NCI-H1417 (cell line): ENCODE results near the gene LCA5.
"Not testable (repeated sequence)": the region's sequence is repeated elsewhere in the genome, so short reads cannot be mapped to it uniquely, and the experiment has no call there.

Experiments used
- DNase-seq, 3 experiments: peaks; one replicate each; lab custom pipeline; 2025; lab: John Stamatoyannopoulos, UW

The LCA5 gene

DNA sequence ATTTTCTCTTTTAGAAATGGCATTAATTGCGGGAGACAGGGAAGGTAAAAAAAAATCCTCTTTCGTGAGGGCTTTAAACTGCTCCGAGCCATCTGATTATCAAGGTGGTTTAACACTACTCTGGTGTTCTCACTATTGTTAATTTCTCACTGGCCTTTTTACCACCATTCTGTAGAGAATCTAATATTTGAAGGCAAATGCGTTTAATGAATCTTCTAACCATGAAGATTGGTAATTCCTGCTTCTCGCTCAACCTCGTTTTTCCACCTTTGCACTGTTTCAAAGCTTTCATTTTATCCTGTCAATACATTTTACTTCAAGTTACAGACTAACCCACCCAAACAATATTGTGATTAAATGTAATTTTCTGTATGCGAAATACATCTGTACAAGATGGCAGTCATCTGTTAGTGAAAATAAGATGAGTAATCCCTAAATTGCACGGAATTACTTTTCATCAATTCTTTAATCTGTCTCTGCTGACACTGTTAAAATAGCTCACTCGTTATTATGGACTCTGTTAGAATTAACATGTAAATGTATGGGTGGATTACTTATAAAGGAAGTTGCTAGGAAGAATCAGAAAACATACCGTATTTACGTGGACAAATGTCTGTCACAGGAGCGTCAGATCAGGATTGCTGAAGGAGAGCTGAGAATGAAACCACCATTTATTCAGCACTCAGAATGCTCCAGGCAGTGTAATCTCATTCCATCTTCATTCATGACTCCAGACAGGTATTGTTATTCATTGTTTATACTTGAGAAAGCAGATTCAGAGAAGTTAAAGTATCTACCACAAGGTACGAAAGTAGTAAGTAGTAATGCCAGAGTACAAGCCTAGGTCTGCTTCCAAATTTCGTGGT lies 1.1 kb upstream of the LCA5 start:
- peak; percentile 20 to 63 (median 47) for DNase-seq

DNA sequence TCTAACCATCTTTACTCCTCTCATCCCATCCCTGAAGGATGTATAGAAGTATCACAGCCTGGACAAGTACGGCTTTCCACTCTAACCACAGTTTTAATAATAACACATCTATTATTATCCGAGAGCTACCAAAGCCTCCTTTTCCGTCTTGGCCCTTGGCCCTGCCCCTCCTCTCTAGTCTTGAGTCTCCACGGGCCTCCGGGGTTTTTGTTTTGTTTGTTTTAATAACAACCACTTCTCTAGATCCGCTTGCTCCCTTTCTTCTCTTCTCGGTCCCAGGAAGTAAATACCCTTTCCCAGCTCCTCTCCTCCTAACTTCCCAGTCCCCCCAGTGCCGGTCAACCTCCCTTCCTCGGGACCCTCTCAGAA lies 661 bp downstream of the LCA5 start:
- peak in 1 of 3 experiments; percentile 81 for DNase-seq

DNA sequence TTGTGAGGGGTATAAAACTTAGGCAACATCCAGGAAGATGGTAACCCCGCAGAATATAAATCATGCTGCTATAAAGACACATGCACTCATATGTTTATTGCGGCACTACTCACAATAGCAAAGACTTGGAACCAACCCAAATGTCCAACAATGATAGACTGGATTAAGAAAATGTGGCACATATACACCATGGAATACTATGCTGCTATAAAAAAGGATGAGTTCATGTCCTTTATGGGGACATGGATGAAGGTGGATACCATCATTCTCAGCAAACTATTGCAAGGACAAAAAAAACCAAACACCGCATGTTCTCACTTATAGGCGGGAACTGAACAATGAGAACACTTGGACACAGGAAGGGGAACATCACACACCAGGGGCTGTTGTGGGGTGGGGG lies 7.7 kb downstream of the LCA5 start:
- not testable (repeated sequence) for DNase-seq

DNA sequence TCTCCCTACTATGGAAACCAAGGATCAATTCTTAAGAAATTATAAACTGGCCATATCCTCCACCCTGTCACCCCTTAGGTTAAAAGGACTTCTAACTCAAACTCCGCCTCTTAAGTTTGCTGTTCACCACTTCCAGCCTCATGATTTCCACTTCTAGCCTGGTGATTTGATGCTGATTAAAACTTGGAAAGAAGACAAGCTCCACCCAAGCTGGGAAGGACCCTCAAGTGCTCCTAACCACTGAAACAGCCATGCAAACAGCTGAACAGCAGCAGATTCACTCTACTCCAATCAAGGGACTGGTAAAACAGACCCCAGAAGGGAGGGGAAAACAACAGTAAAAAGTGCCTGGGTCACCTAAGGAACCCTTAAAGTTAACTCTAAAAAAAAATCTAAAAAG lies 10.3 kb downstream of the LCA5 start:
- DNase-seq = peak in 1 of 3 experiments; percentile 46

DNA sequence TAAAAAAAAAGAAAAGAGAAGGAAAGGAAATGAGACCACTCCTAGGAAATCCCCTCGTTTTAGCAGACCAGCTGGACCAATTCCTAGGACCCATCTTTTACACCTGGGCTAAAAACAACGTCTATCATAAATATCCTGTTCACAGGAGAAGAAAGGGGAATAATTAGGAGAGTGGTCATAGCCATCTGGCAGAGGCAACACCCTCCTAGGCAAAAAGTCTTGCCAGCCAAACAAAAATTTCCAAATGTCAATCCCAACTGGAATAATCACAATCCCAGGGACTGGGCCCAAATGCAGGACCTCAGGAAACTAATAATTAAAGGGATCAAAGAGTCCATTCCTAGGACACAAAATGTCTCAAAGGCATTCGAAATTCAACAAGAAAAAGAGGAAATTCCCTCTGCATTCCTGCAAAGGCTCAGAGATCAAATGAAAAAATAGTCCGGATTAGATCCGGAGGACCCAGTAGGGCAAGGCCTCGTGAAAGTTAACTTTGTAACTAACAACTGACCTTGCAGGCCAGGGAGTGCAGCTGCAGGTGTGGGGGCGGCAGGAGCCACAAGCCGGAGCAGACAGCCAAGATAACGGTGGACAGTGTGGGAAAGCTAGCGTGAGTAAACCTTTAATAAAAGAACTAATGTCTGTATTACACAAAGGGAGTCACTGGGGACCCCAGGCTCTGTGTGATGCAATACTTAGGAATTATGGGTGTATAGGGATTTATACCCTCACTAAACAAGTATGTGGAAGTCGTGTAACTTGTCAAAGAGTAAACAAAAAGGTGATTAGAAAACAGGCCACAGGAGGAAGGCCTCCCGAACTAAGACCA lies 11.7 kb downstream of the LCA5 start:
- DNase-seq = no peak

DNA sequence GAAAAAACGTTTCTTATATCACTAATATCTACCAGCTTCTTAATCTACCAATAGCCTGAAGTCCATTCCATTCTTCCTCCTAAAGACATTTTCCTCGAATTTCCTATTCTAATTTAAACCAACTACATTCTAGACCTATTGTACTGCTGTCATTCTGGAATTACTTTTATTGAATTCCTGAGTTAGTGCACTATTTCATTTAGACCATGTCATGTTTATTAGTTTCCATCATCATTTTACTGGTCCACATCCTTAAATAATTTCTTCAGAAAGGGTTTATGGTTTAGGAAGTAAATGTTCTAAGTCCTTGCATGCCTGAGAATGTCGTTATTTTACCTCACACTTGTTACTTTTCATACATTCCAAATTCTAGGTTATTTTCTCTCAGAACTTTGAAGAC lies 13.2 kb downstream of the LCA5 start:
- DNase-seq = no peak

DNA sequence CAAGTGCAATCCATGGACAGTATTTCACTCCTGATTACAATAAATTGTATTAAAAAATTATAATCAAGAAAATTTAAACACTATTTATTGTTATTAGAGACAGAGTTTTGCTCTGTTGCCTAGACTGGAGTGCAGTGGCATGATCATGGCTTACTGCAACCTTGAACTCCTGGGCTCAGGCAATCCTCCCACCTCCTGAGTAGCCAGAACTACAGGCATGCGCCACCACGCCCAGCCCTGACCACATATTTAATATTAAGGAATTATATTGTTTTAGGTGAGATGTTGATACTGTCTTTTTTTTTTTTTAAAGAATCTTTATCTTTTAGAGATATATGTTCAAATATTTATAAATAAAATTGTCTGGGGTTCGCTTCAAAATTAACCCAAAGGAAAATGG lies 14.6 kb downstream of the LCA5 start:
- no peak for DNase-seq

DNA sequence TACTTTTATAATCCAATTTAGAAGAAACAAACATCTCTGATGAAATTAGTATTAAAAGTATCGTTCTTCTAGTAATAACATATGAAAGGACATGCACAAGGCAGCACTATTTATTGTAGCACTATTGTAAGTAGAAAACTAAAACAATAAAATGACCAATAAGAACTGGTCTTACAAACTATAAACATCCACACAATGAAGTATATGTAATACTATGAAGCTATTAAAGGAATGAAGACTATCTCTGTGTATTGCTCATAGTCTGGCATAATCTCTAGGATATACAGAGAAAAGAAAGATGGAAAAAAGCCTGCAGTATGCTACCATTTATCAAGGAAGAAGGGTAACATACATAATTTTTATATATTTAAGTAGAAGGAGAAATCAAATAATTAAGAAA lies 16.7 kb downstream of the LCA5 start:
- DNase-seq = no peak

DNA sequence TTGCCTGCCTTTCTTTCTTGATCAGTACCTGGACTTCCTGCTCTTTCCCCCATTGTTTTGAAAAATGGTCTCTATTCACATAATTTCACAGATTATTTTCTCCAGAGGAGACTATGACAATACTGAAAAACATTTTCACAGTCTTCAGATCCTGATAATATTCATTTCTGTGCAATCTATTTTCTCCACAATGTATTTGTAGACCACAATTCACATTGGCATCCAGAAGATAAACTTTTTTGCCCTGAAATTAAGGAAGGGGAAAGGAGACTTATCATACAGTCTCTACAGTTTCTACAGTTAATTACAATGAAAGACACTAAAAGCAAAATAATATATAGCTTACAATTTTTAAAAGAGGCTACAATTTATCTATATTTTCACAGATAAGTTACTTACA lies 18.4 kb downstream of the LCA5 start:
- no peak for DNase-seq

DNA sequence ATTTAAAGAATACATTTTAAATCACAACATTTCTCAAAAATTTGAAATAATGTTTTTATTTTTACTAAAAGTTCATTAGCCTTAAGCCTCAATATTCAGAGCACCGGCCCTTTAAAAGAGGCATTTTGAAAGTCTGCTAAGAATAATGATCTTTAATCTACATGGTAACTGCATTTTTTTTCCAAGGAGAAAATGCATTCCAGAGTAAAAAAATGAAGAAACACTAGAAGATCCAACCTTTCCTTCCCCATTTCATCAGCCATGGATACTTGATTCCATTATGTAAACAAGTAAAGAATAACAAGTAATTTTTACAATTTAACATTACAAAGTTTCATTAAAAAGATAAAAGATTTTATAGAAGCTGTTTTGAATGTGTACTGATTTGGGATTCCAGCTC lies 21.8 kb downstream of the LCA5 start:
- no peak for DNase-seq

DNA sequence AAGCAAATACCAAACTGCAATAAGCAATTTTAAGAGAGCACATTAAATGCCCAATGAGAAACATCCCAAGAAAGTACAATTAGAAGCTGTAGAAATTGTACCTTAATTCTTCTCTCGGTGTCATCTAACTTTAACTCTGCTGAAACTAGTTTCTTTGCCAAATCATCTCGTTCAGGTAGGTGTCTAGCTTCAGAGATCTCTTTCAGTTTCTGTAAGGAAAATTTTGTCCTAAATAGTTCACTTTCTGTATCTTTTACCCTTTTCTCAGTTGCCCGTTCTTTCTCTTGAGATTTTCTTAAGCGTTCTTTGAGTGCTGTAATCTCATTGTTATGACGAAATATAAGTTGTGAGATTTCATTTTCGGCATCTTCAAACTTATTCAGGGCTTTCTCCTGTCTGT lies 24.1 kb downstream of the LCA5 start:
- no peak for DNase-seq

DNA sequence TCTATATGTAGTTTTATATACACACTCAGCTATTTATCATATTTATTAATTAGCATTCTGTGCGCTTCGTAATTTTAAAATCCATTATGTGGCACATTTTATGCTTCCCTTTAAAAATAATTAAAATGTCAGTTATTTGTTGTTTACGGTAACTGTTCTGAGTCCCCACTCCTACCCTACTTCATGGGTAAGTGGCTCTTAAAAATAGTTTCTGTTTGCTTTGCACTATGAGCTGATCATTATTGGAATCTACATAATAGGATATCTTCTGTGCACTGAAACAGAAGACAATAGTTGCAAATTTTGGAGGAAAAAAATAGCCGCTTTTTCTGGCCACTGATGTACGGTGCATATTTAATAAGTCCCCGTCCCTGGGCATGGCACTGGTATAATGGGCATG lies 25.2 kb downstream of the LCA5 start:
- peak in 2 of 3 experiments; percentile 18 to 56 for DNase-seq

DNA sequence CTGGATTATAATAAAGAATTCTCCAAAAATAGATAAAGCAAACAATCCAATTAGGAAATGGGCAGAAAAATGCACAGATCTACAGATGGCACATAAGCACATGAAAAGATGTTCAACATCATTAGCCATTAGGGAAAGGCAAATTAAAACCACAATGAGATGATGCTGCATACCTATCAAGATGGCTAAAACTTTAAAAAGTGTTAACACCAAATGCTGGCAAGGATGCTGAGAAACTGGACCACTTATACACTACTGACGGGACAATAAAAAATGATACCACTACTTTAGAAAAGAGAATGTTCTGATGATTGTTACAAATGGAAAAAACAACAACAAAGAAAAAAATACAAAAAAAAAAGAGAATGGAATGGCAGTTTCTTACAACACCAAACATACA lies 26.5 kb downstream of the LCA5 start:
- DNase-seq = no peak

DNA sequence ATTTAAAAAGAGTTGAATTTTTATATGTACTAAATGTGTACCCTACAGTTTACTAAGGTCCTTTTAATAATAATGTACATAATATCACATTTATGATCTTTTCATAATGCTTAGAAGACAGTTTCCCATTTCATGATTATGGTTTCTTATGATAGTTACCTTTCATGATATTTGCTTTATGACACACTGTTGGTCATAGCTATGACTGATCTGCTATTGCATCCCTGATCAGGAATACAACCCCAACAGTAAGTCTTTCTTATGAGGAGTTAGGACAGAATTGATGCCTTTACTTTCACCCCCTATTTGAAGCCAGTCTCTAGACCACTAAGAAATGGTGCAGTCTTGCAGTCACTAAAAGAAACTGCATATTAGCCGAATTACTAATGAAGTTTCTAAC lies 31.0 kb downstream of the LCA5 start:
- no peak for DNase-seq

DNA sequence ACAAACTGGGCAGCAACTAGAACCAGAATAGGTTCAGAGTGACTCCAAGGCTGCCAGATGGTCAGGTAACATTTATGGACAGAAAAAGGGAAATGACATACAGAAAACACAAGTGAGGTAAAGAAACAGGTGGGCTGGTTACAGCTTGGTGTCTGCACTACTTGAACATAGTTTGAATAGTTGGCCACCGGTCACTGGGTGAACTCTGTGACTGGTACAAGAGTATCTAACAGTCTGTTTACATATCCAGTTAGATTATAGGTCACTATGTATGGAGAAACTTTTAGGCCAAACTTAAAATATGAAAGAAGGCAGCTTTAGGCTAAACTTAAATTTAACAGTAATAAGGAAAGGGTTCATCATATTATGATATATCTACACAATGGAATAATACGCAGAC lies 32.9 kb downstream of the LCA5 start:
- no peak for DNase-seq

DNA sequence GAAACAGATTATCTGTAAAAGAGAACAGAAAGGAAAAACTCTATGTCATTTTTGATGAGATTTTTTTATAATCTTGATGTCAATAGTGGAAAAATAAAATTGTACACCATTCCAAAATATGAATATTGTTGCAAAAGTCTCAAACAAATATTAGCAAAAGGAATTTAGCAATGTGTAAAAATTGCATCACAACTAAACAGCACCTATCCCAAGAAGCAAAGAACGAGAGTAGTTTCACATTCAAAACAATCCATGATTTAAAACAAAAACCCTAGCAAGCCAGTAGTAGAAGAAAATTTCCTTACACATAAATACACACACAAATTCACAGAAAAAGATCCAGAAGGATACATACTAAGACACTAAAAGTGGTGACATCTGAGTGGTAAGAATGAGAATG lies 38.4 kb downstream of the LCA5 start:
- DNase-seq = no peak

DNA sequence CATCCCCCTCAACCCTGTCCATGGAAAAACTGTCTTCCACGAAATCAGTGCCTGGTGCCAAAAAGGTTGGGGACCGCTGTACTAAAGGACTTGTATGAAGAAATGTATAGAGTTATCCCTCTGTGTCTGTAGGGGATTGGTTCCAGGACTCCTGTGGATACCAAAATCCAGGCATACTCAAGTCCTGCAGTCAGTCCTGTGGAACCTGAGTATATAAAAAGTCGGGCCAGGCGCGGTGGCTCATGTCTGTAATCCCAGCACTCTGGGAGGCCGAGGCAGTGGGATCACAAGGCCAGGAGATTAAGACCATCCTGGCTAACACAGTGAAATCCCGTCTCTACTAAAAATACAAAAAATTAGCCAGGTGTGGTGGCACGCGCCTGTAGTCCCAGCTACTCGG lies 42.0 kb downstream of the LCA5 start:
- no peak for DNase-seq

DNA sequence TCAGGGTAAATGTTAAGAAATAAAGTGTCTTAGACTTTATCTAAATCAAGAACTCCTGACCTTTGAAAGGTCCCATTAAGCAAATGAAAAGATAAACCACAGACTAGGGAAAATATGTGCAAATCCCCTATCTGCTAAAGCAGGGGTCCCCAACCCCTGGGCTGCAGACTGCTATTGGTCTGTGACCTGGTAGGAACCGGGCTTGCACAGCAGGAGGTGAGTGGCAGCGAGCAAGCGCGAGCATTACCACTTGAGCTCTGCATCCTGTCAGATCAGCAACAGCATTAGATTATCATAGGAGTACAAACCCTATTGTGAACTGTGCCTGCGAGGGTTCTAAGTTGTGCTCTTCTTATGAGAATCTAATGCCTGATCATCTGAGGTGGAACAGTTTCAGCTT lies 42.4 kb downstream of the LCA5 start:
- no peak for DNase-seq

DNA sequence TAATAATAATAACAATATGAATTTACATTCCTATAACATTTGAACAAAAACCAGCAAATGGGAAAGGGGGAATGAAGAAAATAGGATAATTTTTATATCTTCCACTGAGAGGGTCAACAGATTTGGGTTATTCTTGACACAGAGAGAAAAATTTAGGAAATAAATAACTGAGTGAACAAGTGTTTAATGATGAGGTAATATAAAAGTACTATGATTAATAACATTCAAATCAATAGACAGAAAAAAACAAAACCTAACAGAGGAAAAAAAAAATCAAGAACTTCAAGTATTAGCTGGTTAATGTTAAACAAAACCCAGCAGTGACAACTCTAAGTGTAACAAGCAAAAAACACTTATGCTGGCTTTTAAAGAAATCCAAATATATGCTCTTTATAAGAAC lies 66.5 kb downstream of the LCA5 start:
- no peak for DNase-seq

DNA sequence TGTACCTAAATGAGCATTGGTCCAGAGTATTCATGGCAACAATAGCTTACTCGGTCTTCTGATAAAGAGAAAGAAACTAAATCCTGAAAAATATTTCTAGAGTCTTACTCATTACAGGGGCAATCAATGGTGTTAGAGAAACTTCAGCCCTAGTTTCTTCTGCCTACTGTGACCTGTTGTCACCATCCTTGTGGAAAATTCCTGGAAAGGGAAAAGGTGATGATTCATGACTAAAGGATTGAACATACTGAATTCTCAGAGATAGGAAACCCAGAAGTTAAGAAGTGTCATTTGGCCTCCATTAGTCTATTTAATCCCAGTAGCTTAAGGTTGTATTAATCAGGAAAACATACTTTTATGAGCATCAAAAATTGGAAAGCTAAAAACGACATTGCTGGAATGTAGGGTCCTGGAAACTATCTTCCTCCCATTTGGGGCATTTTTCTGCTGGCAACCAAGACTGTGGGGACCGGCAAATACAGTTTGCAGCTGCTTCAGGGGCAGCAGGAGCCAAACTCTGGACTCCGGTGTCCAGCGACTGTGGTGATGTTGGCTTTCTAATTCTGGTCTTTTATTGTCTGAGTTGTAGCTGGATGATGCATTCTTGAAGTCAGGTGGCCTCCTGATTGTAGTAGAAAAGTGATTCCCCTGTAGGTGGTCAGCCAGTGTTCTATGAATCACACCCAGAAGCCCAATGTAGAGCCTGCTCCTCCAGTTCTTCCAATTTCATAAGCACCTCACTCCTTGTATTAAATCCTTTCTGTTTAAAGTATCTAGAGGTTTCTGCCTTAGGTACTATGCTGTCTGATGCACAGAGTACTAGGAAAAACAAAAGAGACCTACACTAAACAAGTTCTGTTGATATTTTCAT lies 67.6 kb downstream of the LCA5 start:
- no peak for DNase-seq

DNA sequence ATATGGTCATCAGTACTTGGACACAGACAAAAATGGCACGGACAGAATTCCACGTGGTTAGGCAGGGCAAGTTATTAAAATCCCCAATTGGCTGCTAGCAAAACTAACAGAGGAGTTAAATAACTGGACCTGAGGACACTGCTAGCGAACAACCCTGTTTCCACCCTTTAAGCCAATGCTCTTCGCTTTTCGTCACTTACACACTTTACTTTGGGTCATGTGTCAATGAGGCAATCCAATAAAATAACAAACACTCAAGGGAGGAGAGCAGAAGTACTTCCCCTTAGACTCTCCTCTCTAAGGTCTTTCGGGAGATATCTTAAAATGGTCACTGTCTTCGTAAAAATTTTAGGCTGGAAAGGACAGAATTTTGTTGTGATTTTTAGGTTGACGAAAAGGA lies 68.6 kb downstream of the LCA5 start:
- no peak for DNase-seq

DNA sequence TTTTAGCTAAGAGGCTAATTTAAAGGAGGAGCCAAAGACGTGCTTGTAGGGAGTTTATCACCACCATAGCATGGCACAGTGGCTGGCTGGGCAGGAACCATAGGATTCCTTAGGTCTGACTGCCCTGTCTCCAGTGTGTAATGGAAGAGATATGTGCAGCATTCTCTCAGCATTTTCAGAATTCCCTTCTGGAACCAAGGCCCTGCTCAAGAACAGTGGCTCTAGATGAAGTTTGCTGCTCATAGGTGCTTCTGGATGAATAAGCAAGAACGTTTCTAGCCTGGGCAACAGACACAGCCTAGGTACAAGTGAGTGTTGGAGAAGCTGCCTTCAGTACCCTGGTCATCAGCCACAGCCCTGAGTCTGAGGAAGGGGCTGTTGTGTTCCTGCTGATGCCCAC lies 69.1 kb downstream of the LCA5 start:
- no peak for DNase-seq
